GM18505 (cell line): ENCODE measurements around the gene FRMPD4.
A peak's percentile ranks its signal among the peaks of the same experiment; 100 is the strongest.

Experiments
- ATAC-seq: cut with Tn5 transposase; IDR thresholded peaks from one replicate; pipeline ENCODE4 v1.9.1; 2021; ENCODE audit not compliant: unreplicated experiment
- POLR2A ChIP-seq: IDR thresholded peaks from 4 replicates; pipeline ENCODE4 v1.6.1; 2011; ENCODE audit warnings: borderline replicate concordance; ENCODE audit not compliant: insufficient read depth, insufficient read length; ENCODE audit errors: extremely low read depth

The FRMPD4 gene

GRCh38 chrX:12767856-12768255, 629.6 kb downstream of the FRMPD4 start:
- TF ChIP-seq POLR2A: no peak
- no peak for ATAC-seq

- no peak for TF ChIP-seq POLR2A
- no peak for ATAC-seq
Observed at GRCh38 chrX:12768491-12768890, 630.2 kb downstream of the FRMPD4 start.

- ATAC-seq: no peak
- TF ChIP-seq POLR2A: no peak
Observed at GRCh38 chrX:12770440-12770839, 632.2 kb downstream of the FRMPD4 start.

- peak; percentile 99 for ATAC-seq
- no peak for TF ChIP-seq POLR2A
Observed at GRCh38 chrX:12771445-12772069, 633.3 kb downstream of the FRMPD4 start.
